Calu3 (cell line): ENCODE results near the gene CARMIL1. TPM values are rescaled to one million over a fixed set of nuclear protein-coding genes. Genes with fewer than 3 reads are reported as not detected.

Experiments used
- BruUV-seq: library from RNA; stranded (reverse); fragments of 400-500 nt; replicated peaks from 2 replicates; lab custom pipeline; 2021; lab: Mats Ljungman, UMichigan
- CTCF ChIA-PET: fragments of 300-600 bp; sonication (Branson Sonifier 250); formaldehyde crosslinking; loops from one replicate; lab custom pipeline; 2022; ENCODE audit warnings: antibody characterized with exemption; lab: Charles Lee
- DNase-seq: peaks from one replicate; pipeline ENCODE4 v3.0.0; 2022
- H3K27ac Mint-ChIP-seq: one replicate; pipeline ENCODE4 v1.8.0; 2022; ENCODE audit warnings: mixed read lengths; ENCODE audit not compliant: unreplicated experiment
- H3K27me3 Mint-ChIP-seq: one replicate; pipeline ENCODE4 v1.8.0; 2022; ENCODE audit warnings: mixed read lengths; ENCODE audit not compliant: unreplicated experiment
- H3K36me3 Mint-ChIP-seq: one replicate; pipeline ENCODE4 v1.8.0; 2022; ENCODE audit warnings: mild to moderate bottlenecking, moderate library complexity, mixed read lengths; ENCODE audit not compliant: insufficient read depth, unreplicated experiment
- H3K4me1 Mint-ChIP-seq: one replicate; pipeline ENCODE4 v1.8.0; 2022; ENCODE audit warnings: mild to moderate bottlenecking, low read depth, mixed read lengths; ENCODE audit not compliant: unreplicated experiment
- H3K4me3 Mint-ChIP-seq: one replicate; pipeline ENCODE4 v1.8.0; 2022; ENCODE audit warnings: mild to moderate bottlenecking, low read depth, moderate library complexity, mixed read lengths; ENCODE audit not compliant: unreplicated experiment
- H3K9me3 Mint-ChIP-seq: one replicate; pipeline ENCODE4 v1.8.0; 2022; ENCODE audit warnings: low read depth, mixed read lengths; ENCODE audit not compliant: unreplicated experiment
- CTCF ChIP-seq: fragments of 200-600 bp; IDR thresholded peaks from one replicate; pipeline ENCODE4 v1.8.0; 2022; ENCODE audit warnings: antibody characterized with exemption; ENCODE audit not compliant: unreplicated experiment
- intact Hi-C: fragments of 100-400 bp; cut with micrococcal nuclease; formaldehyde crosslinking; loops from one replicate; pipeline ENCODE4 v1.10.0; 2022; ENCODE audit not compliant: unreplicated experiment
- total RNA-seq: library from RNA; stranded (reverse); gene quantifications from 2 replicates; pipeline ENCODE4 v1.2.3, GENCODE V29; 2022

The CARMIL1 gene
- total RNA-seq, 1 experiment from 2014 or later = 92.4 TPM

GRCh38 chr6:25419879-25420278, 140.7 kb downstream of the CARMIL1 start:
- H3K27ac Mint-ChIP-seq = peak overlapping the region; percentile 2
- H3K4me1 Mint-ChIP-seq = peaks cover 57% of the 10 kb centered on the region
- no peak for DNase-seq
- no peaks in the 10 kb centered on the region for H3K36me3 Mint-ChIP-seq
- intact Hi-C loops = loop anchor here (5.0 kb wide), 3 partner anchors 48 to 63 kb away; no protein-coding TSS in a partner anchor
- CTCF ChIA-PET = interaction anchor here (0.6 to 2.0 kb wide), 2 partner anchors 82 to 154 kb away, joined by 3 to 7 read pairs; no protein-coding TSS in a partner anchor
- no peak for TF ChIP-seq CTCF
- no peak overlapping the region for H3K4me3 Mint-ChIP-seq
- H3K27me3 Mint-ChIP-seq = no peaks in the 10 kb centered on the region
- BruUV-seq = no TSS peak
- H3K9me3 Mint-ChIP-seq = no peaks in the 10 kb centered on the region

DNA sequence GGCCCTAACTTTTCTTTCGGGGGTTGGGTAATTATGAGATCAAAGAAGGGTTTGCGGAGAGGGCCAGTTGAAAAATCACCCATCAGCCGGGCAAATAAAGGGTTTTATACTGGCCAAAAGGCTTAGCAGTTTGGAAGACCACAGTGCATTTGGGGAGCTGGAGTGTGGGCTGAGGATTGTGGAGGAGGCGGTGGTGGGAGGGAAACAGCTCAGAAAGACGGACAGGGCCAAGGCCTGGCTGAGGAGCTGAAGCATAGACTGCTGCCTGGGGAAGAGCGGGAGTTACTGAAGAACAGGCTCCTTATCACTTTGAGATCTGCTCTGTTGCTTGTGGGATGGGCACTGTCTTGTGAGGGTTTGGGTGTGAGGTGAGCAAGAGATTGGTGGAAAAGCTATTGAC, 144.2 kb downstream of the CARMIL1 start:
- BruUV-seq = no TSS peak
- Mint-ChIP-seq H3K27me3 (no peaks in the 10 kb centered on the region), H3K36me3 (no peaks in the 10 kb centered on the region), H3K4me1 (peaks cover 38% of the 10 kb centered on the region), H3K4me3 (no peak overlapping the region), H3K27ac (no peak overlapping the region), H3K9me3 (no peaks in the 10 kb centered on the region)
- TF ChIP-seq CTCF = no peak
- DNase-seq = no peak
- intact Hi-C loops = no loop called here
- CTCF ChIA-PET = interaction anchor here (0.6 kb wide), 1 partner anchor 144 kb away, joined by 3 read pairs; the partner anchor contains the start of gene CARMIL1

GRCh38 chr6:25424303-25424702, 145.1 kb downstream of the CARMIL1 start:
- Mint-ChIP-seq H3K4me3 (no peak overlapping the region), H3K4me1 (peaks cover 29% of the 10 kb centered on the region), H3K27ac (no peak overlapping the region), H3K36me3 (no peaks in the 10 kb centered on the region), H3K9me3 (no peaks in the 10 kb centered on the region), H3K27me3 (no peaks in the 10 kb centered on the region)
- intact Hi-C loops = no loop called here
- no TSS peak for BruUV-seq
- TF ChIP-seq CTCF = no peak
- CTCF ChIA-PET = no interaction called here
- no peak for DNase-seq

- intact Hi-C loops = loop anchor here (5.0 kb wide), 1 partner anchor 150 kb away; the partner anchor contains the start of gene CARMIL1
- H3K4me3 Mint-ChIP-seq = no peak overlapping the region
- BruUV-seq = no TSS peak
- no peaks in the 10 kb centered on the region for H3K9me3 Mint-ChIP-seq
- no peak for DNase-seq
- no peak for TF ChIP-seq CTCF
- peaks cover 5% of the 10 kb centered on the region for H3K36me3 Mint-ChIP-seq
- CTCF ChIA-PET = no interaction called here
- no peaks in the 10 kb centered on the region for H3K27me3 Mint-ChIP-seq
- H3K27ac Mint-ChIP-seq = no peak overlapping the region
- H3K4me1 Mint-ChIP-seq = peaks cover 33% of the 10 kb centered on the region
Observed at GRCh38 chr6:25427549-25427948, 148.4 kb downstream of the CARMIL1 start.
